Neural cell (in vitro differentiated cells): ENCODE results near the gene STARD13. TPM values are rescaled to one million over a fixed set of nuclear protein-coding genes. Genes with fewer than 3 reads are reported as not detected.

ENCODE experiments used
- H2AFZ ChIP-seq: fragments of 200-600, 300-800 bp; sonication (generic), shearing (Covaris generic); 2 replicates; pipeline ENCODE4 v1.6.0; 2014; ENCODE audit warnings: low read depth, mild to moderate bottlenecking, antibody characterized with exemption, low read length, moderate library complexity
- H3F3A ChIP-seq: fragments of 200-600 bp; shearing (Covaris generic); 2 replicates; pipeline ENCODE4 v1.6.1; 2016; ENCODE audit warnings: mild to moderate bottlenecking, moderate library complexity, mixed read lengths, antibody characterized with exemption, low read length; ENCODE audit not compliant: insufficient read depth, poor library complexity, severe bottlenecking
- H3K27ac ChIP-seq: fragments of 200-600, 300-800 bp; sonication (generic), shearing (Covaris generic); 2 replicates; pipeline ENCODE4 v1.5.1; 2014; ENCODE audit warnings: mild to moderate bottlenecking, low read length, moderate library complexity
- H3K27me3 ChIP-seq: fragments of 300-800, 200-600 bp; sonication (generic), shearing (Covaris generic); 2 replicates; pipeline ENCODE4 v1.6.0; 2014; ENCODE audit warnings: mild to moderate bottlenecking, low read depth, low read length, moderate library complexity; ENCODE audit not compliant: insufficient read depth
- H3K36me3 ChIP-seq: fragments of 300-800, 200-600 bp; sonication (generic), shearing (Covaris generic); 2 replicates; pipeline ENCODE4 v1.5.1; 2014; ENCODE audit warnings: mild to moderate bottlenecking, antibody characterized with exemption, low read length, moderate library complexity; ENCODE audit not compliant: insufficient read depth
- H3K4me2 ChIP-seq: fragments of 300-800, 200-600 bp; sonication (generic), shearing (Covaris generic); 2 replicates; pipeline ENCODE4 v1.6.0; 2014; ENCODE audit warnings: mild to moderate bottlenecking, low read length
- H3K4me3 ChIP-seq: fragments of 300-800, 200-600 bp; sonication (generic), shearing (Covaris generic); 2 replicates; pipeline ENCODE4 v1.5.1; 2014; ENCODE audit warnings: mild to moderate bottlenecking, low read length, moderate library complexity
- H3K79me2 ChIP-seq: fragments of 200-600 bp; shearing (Covaris generic); replicated peaks from 2 replicates; pipeline ENCODE4 v1.6.0; 2014; ENCODE audit warnings: mild to moderate bottlenecking, low read length, moderate library complexity; ENCODE audit not compliant: insufficient read depth
- H3K9ac ChIP-seq: fragments of 300-800, 200-600 bp; sonication (generic), shearing (Covaris generic); 2 replicates; pipeline ENCODE4 v1.6.1; 2016; ENCODE audit warnings: mild to moderate bottlenecking, low read length, mixed read lengths
- H3K9me2 ChIP-seq: fragments of 200-600 bp; shearing (Covaris generic); 2 replicates; pipeline ENCODE4 v1.6.1; 2016; ENCODE audit warnings: mild to moderate bottlenecking, low read length, mixed read lengths; ENCODE audit not compliant: insufficient read depth
- H3K9me3 ChIP-seq: fragments of 200-600, 300-800 bp; sonication (generic), shearing (Covaris generic); 2 replicates; pipeline ENCODE4 v1.6.1; 2016; ENCODE audit warnings: mild to moderate bottlenecking, mixed run types, low read length, moderate library complexity, mixed read lengths
- H4K20me1 ChIP-seq: fragments of 200-600 bp; shearing (Covaris generic); 2 replicates; pipeline ENCODE4 v1.6.1; 2016; ENCODE audit warnings: mild to moderate bottlenecking, mixed run types; ENCODE audit not compliant: insufficient read depth
- EP300 ChIP-seq: fragments of 450-650 bp; conservative IDR thresholded peaks from 2 replicates; pipeline ENCODE4 v1.6.1; 2014; ENCODE audit warnings: antibody characterized with exemption, mild to moderate bottlenecking, moderate library complexity; ENCODE audit not compliant: poor library complexity, severe bottlenecking
- EZH2 ChIP-seq: fragments of 200-600, 300-800 bp; shearing (Covaris generic), sonication (generic); IDR thresholded peaks from 2 replicates; pipeline ENCODE4 v1.6.1; 2014; ENCODE audit warnings: antibody characterized with exemption, low read length, borderline replicate concordance, mild to moderate bottlenecking; ENCODE audit not compliant: insufficient read depth, poor library complexity, severe bottlenecking
- MXI1 ChIP-seq: fragments of 450-650 bp; conservative IDR thresholded peaks from 2 replicates; pipeline ENCODE4 v1.6.1; 2014; ENCODE audit warnings: antibody characterized with exemption, mild to moderate bottlenecking; ENCODE audit not compliant: poor library complexity, severe bottlenecking
- POLR2AphosphoS5 ChIP-seq: IDR thresholded peaks from 2 replicates; pipeline ENCODE4 v1.6.1; 2012
- RAD21 ChIP-seq: fragments of 450-650 bp; conservative IDR thresholded peaks from 2 replicates; pipeline ENCODE4 v1.6.1; 2014; ENCODE audit warnings: antibody characterized with exemption, mild to moderate bottlenecking, moderate library complexity
- SMC3 ChIP-seq: fragments of 450-650 bp; conservative IDR thresholded peaks from 2 replicates; pipeline ENCODE4 v1.6.1; 2014; ENCODE audit warnings: antibody characterized with exemption, mild to moderate bottlenecking, moderate library complexity; ENCODE audit not compliant: poor library complexity
- TAF1 ChIP-seq: IDR thresholded peaks from 2 replicates; pipeline ENCODE4 v1.6.1; 2012; ENCODE audit warnings: low read depth
- polyA plus RNA-seq: library from polyadenylated mRNA; depleted of rRNA; stranded (reverse); fragments of >200 nt; gene quantifications from 2 replicates; pipeline ENCODE4 v1.2.3, GENCODE V29; 2014
- TF ChIP-seq, protein P1 (sequence below): fragments of 450-650 bp; IDR thresholded peaks from 2 replicates; pipeline ENCODE4 v1.5.1; 2014; ENCODE audit warnings: antibody characterized with exemption, mild to moderate bottlenecking, moderate library complexity; ENCODE audit not compliant: poor library complexity, severe bottlenecking
- TF ChIP-seq, protein P2 (sequence below): IDR thresholded peaks from 2 replicates; pipeline ENCODE4 v1.6.1; 2012; ENCODE audit warnings: borderline replicate concordance

STARD13 gene
- polyA plus RNA-seq, 1 donor from 2014 or later: 0.05 TPM

DNA sequence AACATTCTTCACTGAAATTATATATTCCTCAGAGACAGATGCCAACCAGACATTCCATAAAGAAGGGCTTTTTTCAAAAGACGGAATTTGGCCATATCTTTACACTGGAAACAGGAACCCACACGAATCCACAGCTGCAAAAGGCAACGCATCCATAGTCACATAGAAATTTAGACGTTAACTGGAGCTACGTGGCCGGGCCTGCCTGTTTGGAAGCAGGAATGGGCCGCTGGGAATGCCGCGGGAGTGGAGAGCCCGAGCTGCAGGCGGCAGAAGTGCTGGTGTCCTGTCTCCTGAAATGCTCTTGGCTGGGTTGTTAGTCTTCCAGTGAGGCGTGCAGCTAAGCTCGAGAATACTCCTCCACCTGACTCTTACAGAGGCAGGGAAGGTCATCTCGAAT, 147.1 kb downstream of the STARD13 start:
- Histone ChIP-seq H3K27me3 (no peaks in the 10 kb centered on the region), H3K9me3 (no peaks in the 10 kb centered on the region), H3K9ac (no peak overlapping the region), H3K4me2 (no peak overlapping the region), H2AFZ (no peak overlapping the region), H3K27ac (no peak overlapping the region), H3K36me3 (no peaks in the 10 kb centered on the region), H3F3A (no peaks in the 10 kb centered on the region), H3K79me2 (no peaks in the 10 kb centered on the region), H4K20me1 (no peaks in the 10 kb centered on the region), H3K9me2 (no peaks in the 10 kb centered on the region), H3K4me3 (no peak overlapping the region)
- TF ChIP-seq TAF1 (no peak), SMC3 (no peak), EP300 (no peak), EZH2 (no peak), RAD21 (no peak), POLR2AphosphoS5 (no peak), MXI1 (no peak)
- TF ChIP-seq, protein P1, sequence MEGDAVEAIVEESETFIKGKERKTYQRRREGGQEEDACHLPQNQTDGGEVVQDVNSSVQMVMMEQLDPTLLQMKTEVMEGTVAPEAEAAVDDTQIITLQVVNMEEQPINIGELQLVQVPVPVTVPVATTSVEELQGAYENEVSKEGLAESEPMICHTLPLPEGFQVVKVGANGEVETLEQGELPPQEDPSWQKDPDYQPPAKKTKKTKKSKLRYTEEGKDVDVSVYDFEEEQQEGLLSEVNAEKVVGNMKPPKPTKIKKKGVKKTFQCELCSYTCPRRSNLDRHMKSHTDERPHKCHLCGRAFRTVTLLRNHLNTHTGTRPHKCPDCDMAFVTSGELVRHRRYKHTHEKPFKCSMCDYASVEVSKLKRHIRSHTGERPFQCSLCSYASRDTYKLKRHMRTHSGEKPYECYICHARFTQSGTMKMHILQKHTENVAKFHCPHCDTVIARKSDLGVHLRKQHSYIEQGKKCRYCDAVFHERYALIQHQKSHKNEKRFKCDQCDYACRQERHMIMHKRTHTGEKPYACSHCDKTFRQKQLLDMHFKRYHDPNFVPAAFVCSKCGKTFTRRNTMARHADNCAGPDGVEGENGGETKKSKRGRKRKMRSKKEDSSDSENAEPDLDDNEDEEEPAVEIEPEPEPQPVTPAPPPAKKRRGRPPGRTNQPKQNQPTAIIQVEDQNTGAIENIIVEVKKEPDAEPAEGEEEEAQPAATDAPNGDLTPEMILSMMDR: no peak
- TF ChIP-seq, protein P2, sequence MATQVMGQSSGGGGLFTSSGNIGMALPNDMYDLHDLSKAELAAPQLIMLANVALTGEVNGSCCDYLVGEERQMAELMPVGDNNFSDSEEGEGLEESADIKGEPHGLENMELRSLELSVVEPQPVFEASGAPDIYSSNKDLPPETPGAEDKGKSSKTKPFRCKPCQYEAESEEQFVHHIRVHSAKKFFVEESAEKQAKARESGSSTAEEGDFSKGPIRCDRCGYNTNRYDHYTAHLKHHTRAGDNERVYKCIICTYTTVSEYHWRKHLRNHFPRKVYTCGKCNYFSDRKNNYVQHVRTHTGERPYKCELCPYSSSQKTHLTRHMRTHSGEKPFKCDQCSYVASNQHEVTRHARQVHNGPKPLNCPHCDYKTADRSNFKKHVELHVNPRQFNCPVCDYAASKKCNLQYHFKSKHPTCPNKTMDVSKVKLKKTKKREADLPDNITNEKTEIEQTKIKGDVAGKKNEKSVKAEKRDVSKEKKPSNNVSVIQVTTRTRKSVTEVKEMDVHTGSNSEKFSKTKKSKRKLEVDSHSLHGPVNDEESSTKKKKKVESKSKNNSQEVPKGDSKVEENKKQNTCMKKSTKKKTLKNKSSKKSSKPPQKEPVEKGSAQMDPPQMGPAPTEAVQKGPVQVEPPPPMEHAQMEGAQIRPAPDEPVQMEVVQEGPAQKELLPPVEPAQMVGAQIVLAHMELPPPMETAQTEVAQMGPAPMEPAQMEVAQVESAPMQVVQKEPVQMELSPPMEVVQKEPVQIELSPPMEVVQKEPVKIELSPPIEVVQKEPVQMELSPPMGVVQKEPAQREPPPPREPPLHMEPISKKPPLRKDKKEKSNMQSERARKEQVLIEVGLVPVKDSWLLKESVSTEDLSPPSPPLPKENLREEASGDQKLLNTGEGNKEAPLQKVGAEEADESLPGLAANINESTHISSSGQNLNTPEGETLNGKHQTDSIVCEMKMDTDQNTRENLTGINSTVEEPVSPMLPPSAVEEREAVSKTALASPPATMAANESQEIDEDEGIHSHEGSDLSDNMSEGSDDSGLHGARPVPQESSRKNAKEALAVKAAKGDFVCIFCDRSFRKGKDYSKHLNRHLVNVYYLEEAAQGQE: no peak

DNA sequence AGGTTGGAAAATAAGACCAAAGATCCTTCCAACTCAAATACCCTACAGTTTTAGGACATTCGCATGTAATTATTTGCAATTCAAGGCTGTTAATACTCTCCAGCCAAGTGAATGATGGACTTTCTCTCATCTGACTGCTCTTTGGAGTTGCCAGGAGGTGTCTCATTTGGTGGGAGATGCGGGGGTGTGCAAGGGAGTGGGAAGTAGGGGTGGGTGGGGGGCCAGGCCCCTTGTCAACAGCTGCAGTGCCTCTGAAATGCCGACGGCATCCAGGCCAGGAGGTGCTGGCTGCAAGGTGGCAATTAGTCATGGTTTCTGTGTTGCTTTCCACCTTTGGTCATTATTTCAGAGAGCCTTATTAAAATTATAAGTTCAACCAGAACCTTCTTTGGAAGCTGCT, 147.8 kb downstream of the STARD13 start:
- Histone ChIP-seq H3K27ac (no peak overlapping the region), H3K9me2 (no peaks in the 10 kb centered on the region), H3K4me2 (no peak overlapping the region), H3K36me3 (no peaks in the 10 kb centered on the region), H3F3A (no peaks in the 10 kb centered on the region), H3K27me3 (no peaks in the 10 kb centered on the region), H3K4me3 (no peak overlapping the region), H2AFZ (no peak overlapping the region), H3K9ac (no peak overlapping the region), H3K9me3 (no peaks in the 10 kb centered on the region), H3K79me2 (no peaks in the 10 kb centered on the region), H4K20me1 (no peaks in the 10 kb centered on the region)
- no peak for TF ChIP-seq MXI1
- no peak for TF ChIP-seq EZH2
- TF ChIP-seq, protein P2: no peak
- TF ChIP-seq, protein P1: no peak
- no peak for TF ChIP-seq TAF1
- TF ChIP-seq POLR2AphosphoS5: no peak
- TF ChIP-seq RAD21: no peak
- TF ChIP-seq SMC3: no peak
